CD4-positive, alpha-beta T cell treated with Interleukin-4 for 1 hour (primary cell): Measurements from ENCODE around the gene PRMT6.
"Not testable (repeated sequence)": the region's sequence is repeated elsewhere in the genome, so short reads cannot be mapped to it uniquely, and the experiment has no call there.

Experiments used
- DNase-seq, 2 donors: peaks; one replicate each; pipeline ENCODE4 v3.0.0-alpha.2; 2020 to 2022

PRMT6 gene

DNA sequence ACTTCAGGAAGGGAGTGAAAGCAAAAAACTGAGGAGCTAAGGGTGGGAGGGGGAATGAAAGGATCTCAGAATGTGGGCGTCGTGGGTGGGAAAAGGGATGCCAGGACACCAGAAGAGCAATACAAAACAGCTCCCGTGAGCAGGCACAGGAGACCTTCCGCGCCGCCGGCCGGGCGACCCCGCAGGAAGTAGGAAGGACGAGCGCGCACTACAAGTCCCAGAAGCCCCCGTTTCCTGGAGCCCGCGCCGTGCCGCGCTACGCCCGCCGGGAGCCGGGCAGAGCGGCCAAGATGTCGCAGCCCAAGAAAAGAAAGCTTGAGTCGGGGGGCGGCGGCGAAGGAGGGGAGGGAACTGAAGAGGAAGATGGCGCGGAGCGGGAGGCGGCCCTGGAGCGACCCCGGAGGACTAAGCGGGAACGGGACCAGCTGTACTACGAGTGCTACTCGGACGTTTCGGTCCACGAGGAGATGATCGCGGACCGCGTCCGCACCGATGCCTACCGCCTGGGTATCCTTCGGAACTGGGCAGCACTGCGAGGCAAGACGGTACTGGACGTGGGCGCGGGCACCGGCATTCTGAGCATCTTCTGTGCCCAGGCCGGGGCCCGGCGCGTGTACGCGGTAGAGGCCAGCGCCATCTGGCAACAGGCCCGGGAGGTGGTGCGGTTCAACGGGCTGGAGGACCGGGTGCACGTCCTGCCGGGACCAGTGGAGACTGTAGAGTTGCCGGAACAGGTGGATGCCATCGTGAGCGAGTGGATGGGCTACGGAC lies at the start of gene PRMT6:
PRMT6 (plus strand) TSS at position 249 of the 771 bp plus-strand sequence; CDS start at position 291, 42 bp downstream.
- DNase-seq = peak; percentile 75 to 80

- DNase-seq = no peak
Measured at GRCh38 chr1:107009281-107009680, 47.2 kb upstream of the PRMT6 start.

- DNase-seq = no peak
Measured at GRCh38 chr1:107010582-107010981, 45.9 kb upstream of the PRMT6 start.

DNA sequence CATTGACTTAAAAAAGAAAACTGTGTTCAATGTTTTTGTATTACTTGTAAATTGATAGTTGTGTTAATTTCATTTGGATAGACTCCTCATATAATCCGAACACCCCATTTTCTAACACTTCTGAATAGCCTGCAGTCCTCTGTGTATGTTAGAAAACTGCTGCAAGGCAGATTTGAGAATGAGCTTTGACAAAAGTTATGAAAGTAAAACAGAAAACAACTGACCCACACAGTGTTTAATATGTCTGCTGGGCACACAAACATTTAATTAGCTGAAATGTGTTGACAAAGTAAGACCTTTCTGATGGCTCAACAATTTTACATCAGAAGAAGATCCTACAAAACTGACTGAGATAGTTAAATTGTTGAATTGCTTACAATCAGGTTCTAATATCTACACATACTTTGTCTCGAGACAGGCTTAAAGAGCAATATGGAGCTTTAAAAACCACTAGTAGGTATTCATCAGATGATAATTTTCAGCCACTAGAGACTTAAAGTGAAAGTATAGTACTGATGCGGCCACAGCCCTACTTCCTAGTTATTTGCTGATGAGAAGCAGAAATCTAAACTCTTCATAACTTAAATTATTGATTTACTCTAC lies 40.0 kb upstream of the PRMT6 start:
- no peak for DNase-seq

DNA sequence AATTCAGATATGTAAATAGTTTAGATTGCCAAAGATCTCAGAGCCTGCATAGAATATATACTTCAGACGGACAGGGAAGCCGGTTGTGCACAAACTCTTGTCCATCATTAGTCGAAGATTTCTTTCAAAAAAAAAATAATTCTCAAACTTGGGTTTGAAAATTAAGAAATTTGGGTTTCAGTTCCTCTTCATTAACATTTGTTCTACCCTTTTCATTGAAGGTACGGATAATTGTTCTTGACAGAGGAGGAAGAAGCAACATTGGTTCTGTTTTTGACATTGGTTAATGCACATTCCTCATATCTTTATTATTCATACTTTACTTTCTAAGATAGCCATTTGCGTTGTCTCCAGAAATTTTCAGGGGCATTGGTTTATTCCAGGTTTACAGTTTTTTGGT lies 38.0 kb upstream of the PRMT6 start:
- DNase-seq = no peak

DNA sequence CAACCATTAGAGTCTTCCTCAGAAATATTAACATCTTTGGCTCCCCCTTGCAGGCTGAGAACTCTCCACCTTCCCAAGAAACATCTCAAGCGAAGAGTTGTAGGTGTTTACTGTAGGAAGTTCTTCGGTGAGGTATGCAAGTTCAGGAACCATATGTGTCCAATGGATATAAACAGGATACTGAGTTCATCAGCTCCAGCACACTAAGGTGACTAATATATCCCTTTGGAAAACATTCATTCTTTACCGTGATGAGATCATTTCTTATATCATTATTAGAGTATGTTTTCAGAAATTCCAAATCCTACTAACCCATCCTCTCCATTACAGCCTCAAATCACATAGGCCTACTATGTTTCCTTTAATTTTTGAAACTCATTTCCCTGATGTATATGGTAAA lies 37.3 kb upstream of the PRMT6 start:
- DNase-seq = no peak

DNA sequence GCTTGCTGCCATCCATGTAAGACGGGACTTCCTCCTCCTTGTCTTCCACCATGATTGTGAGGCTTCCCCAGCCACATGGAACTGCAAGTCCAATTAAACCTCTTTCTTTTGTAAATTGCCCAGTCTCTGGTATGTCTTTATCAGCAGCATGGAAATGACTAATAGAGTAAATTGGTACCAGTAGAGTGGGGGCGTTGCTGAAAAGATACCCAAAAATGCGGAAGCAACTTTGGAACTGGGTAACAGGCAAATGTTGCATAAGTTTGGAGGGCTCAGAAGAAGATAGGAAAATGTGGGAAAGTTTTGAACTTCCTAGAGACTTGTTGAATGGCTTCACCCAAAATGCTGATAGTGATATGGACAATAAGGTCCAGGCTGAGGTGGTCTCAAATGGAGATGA lies 17.6 kb upstream of the PRMT6 start:
- not testable (repeated sequence) for DNase-seq

GRCh38 chr1:107044310-107045220 lies 11.9 kb upstream of the PRMT6 start:
- not testable (repeated sequence) for DNase-seq

GRCh38 chr1:107047602-107048001 lies 8.9 kb upstream of the PRMT6 start:
- DNase-seq = no peak

DNA sequence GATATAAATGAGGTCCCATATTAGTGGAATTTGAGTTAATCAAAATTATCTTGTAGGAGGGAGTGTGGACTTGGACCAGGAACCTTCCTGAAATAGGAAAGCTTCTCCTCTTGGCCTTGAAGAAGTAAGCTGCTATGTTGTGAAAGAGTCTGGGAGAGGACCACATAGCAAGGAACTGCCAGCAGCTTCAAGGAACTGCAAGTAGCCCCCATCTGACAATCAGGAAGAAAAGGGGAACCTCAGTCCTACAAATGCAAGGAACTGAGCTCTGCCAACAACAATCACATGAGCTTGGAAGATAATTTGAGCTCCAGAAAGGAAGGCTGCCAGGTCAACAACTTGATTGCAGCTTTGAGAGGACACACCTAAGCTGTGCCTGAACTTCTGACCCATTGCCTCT lies 8.2 kb upstream of the PRMT6 start:
- no peak for DNase-seq

- no peak for DNase-seq
Measured at GRCh38 chr1:107051266-107051665, 5.2 kb upstream of the PRMT6 start.

DNA sequence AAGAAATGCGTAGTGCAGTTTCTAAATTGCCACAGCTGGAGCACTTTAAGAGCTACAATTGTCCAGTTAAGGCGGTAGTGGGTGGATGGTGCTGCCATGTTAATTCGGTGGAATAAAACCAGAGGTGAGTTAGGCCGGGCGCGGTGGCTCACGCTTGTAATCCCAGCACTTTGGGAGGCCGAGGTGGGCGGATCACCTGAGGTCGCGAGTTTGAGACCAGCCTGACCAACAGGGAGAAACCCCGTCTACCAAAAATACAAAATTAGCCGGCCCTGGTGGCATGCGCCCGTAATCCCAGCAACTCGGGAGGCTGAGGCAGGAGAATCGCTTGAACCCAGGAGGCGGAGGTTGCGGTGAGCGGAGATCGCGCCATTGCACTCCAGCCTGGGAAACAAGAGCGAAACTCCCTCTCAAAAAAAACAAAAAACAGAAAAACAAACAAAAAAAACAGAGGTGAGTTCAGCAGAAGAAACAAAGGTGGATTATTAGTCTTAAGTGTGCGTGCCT lies 502 bp upstream of the PRMT6 start:
- DNase-seq = peak in 1 of 2 donors; percentile 1

GRCh38 chr1:107057197-107058133 lies 991 bp downstream of the PRMT6 start:
- DNase-seq = peak in 1 of 2 donors; percentile 12

- no peak for DNase-seq
Measured at GRCh38 chr1:107058245-107059032, 2.0 kb downstream of the PRMT6 start.

DNA sequence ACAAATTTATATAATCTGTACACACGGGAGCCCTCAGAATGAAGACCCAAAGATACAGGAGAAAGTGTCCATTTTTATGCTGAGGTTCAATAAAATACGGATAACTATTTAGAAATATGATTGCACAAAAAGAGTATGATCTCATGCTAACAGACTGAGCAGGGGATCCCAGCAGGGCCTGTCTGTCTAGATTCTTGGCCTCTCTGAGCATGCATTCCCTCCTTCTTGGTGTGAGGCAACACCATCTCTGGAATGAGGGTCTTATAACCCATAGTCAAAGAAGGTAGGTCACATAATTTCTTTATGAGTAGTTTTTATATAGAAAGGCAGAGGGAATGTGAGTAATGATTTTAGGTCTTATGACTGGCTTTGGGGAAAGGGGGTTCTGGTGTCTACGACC lies 5.4 kb downstream of the PRMT6 start:
- no peak for DNase-seq

- no peak for DNase-seq
Measured at GRCh38 chr1:107073493-107073892, 17.0 kb downstream of the PRMT6 start.

GRCh38 chr1:107076841-107077240 lies 20.4 kb downstream of the PRMT6 start:
- DNase-seq = no peak

GRCh38 chr1:107079249-107079648 lies 22.8 kb downstream of the PRMT6 start:
- DNase-seq = no peak

DNA sequence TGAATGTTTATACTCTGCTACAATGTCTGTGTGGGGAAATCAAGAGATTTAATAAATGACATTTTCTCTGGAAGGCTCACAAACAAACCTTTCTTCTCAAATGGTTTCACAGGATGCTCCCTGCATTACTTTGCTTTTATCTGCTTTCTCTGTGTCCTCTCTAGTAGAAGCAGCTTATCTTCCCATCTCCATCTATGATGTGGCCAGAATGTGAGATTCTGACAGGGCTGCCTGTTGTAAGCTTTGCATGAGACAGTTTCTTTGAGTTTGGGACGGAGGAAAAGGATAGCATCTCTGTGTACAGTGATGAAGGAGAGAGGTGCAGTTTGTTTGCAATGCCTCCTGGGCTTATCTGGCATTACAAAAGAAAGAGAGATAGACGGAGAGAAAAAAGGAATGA lies 24.6 kb downstream of the PRMT6 start:
- DNase-seq = no peak

DNA sequence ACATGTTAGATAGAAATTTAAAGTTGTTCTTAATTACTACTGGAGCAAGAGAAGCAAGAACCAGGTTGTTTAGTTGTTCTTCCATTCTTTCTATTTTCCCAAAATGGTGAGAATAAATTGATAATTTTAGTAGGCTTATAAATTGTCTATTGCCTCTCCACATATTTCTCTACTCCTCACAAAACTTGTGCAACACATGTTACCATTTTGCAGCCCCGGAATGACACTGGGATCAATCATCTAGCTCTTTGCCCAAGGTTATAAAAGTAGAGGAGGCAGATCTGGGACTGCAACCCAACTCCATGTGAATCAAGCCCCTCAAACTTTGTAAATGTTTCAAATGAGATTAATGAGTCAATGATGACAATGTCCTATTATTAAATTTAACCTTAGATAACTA lies 34.9 kb downstream of the PRMT6 start:
- DNase-seq = no peak

DNA sequence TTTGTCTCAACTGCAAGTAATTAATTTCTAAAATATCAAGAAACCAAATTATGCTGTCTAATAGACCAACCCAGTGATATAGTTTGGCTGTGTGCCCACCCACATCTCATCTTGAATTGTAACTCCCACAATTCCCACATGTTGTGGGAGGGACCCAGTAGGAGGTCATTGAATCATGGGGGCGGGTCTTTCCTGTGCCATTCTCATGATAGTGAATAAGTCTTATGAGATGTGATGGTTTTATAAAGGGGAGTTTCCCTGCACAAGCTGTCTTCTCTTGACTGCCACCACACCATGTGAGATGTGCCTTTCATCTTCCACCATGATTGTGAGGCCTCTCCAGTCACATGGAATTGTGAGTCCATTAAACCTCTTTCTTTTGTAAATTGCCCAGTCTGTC lies 36.9 kb downstream of the PRMT6 start:
- not testable (repeated sequence) for DNase-seq
